Stomach (tissue), 9 donors: ENCODE measurements around the gene CD84. TPM values are rescaled to one million over a fixed set of nuclear protein-coding genes. Genes with fewer than 3 reads are reported as not detected.
"Not testable (repeated sequence)": the region's sequence is repeated elsewhere in the genome, so short reads cannot be mapped to it uniquely, and the experiment has no call there.

ENCODE experiments used
- DNase-seq, 2 donors: peaks; one replicate each; pipeline versions ENCODE4 v3.0.0 to v3.0.0-alpha.2; 2013 to 2019
- H3K27ac ChIP-seq, 5 donors: fragments of 200-600 bp in 4 of 5; sonication (generic) in 4 of 5; one replicate each; pipeline ENCODE4 v1.5.1; 2013 to 2019; ENCODE audit warnings: mild to moderate bottlenecking in 1 of 5, moderate library complexity in 1 of 5
- H3K27me3 ChIP-seq, 3 donors: fragments of 200-600 bp; sonication (generic); one replicate each; pipeline ENCODE4 v1.5.1; 2017 to 2019; ENCODE audit warnings: mixed run types in 1 of 3
- H3K36me3 ChIP-seq, 4 donors: fragments of 200-600 bp; sonication (generic); 1 replicate in 3 of 4; 2 replicates in 1 of 4; pipeline ENCODE4 v1.5.1; 2016 to 2019
- H3K4me1 ChIP-seq, 4 donors: fragments of 200-600 bp; sonication (generic); one replicate each; pipeline ENCODE4 v1.5.1; 2016 to 2019
- H3K4me3 ChIP-seq, 4 donors: fragments of 200-600 bp; sonication (generic) in 3 of 4; one replicate each; pipeline ENCODE4 v1.5.1; 2016 to 2019; ENCODE audit warnings: mild to moderate bottlenecking in 1 of 4
- H3K9me3 ChIP-seq, 4 donors: fragments of 200-600 bp; sonication (generic); one replicate each; pipeline ENCODE4 v1.5.1; 2016 to 2019
- CTCF ChIP-seq, 7 experiments: fragments of 450-650 bp in 4 of 7; fragments of 200-600 bp in 3 of 7; sonication (generic) in 3 of 7; IDR thresholded peaks; one replicate each; pipeline ENCODE4 v1.5.1; 2016 to 2019; ENCODE audit warnings: antibody characterized with exemption in 7 of 7, control low read depth in 2 of 7, mild to moderate bottlenecking in 1 of 7
- EP300 ChIP-seq: sonication (generic); formaldehyde crosslinking; IDR thresholded peaks from one replicate; pipeline ENCODE4 v1.6.1; 2017; ENCODE audit warnings: antibody characterized with exemption
- POLR2A ChIP-seq, 4 donors: fragments of 450-650 bp; IDR thresholded peaks; one replicate each; pipeline ENCODE4 v1.6.1; 2016; ENCODE audit warnings: antibody characterized with exemption in 4 of 4, control low read depth in 2 of 4, mild to moderate bottlenecking in 1 of 4, moderate library complexity in 1 of 4
- POLR2AphosphoS5 ChIP-seq, 3 donors: sonication (generic); formaldehyde crosslinking; IDR thresholded peaks; one replicate each; pipeline ENCODE4 v1.6.1; 2016; ENCODE audit warnings: antibody characterized with exemption in 3 of 3
- WGBS, 5 donors: extraction: QIAGEN DNeasy Blood & Tissue Kit in 3 of 5; methylation state at CpG; one replicate each; pipeline versions ENCODE4 v1.1.5 to v1.1.7; 2013 to 2018; 5-methylcytosine and 5-hydroxymethylcytosine counted together
- intact Hi-C: fragments of 100-400 bp; cut with DNase I; formaldehyde crosslinking; loops from one replicate; pipeline ENCODE4 v1.15.1; 2023; ENCODE audit warnings: low total_unique reads
- polyA plus RNA-seq, 3 donors: library from polyadenylated mRNA; stranded (reverse); fragments of 200-250 nt; gene quantifications; one replicate each; pipeline ENCODE4 v1.2.3, GENCODE V29; 2013
- total RNA-seq, 5 donors: library from RNA; depleted of rRNA; stranded (reverse); fragments of >200 nt; gene quantifications; one replicate each; pipeline versions ENCODE4 v1.1.0 to v1.2.3, GENCODE V29; 2014 to 2016
- donor health status: healthy with polysubstance abuse.
- donor health status: Bipolar disorder and iron deficiency.
- donor health status: healthy.

Gene CD84
- total and polyA plus RNA-seq, 8 donors = 0.23 to 7.6 (median 1.7) TPM

GRCh38 chr1:160590488-160590887 lies 11.2 kb upstream of the CD84 start:
- DNase-seq = no peak
- no peaks in the 10 kb centered on the region for H3K4me1 ChIP-seq
- 77 to 90% (median 84%) methylated on average over 1 of the region's 1 CpG for WGBS, 5 donors
- TF ChIP-seq POLR2A (IDR thresholded peaks at IDR 0.05) (no peak), POLR2AphosphoS5 (IDR thresholded peaks at IDR 0.05) (no peak), EP300 (no peak), CTCF (IDR thresholded peaks at IDR 0.05) (no peak)
- no peaks in the 10 kb centered on the region for H3K36me3 ChIP-seq
- peaks cover 0 to 3% (median 1%) of the 10 kb centered on the region in 4 donors for H3K9me3 ChIP-seq
- no peaks in the 10 kb centered on the region for H3K27me3 ChIP-seq
- intact Hi-C loops = no loop called here
- H3K4me3 ChIP-seq = no peak overlapping the region
- no peak overlapping the region for H3K27ac ChIP-seq

- TF ChIP-seq POLR2A (IDR thresholded peaks at IDR 0.05) (no peak), POLR2AphosphoS5 (IDR thresholded peaks at IDR 0.05) (no peak), CTCF (IDR thresholded peaks at IDR 0.05) (no peak), EP300 (no peak)
- 74 to 79% (median 76%) methylated on average over 6 of the region's 6 CpGs for WGBS, 5 donors
- Histone ChIP-seq H3K36me3 (no peaks in the 10 kb centered on the region), H3K4me3 (no peak overlapping the region), H3K9me3 (peaks cover 0 to 3% (median under 1%) of the 10 kb centered on the region in 4 donors), H3K27ac (no peak overlapping the region), H3K4me1 (no peaks in the 10 kb centered on the region), H3K27me3 (no peaks in the 10 kb centered on the region)
- intact Hi-C loops = no loop called here
- DNase-seq = no peak
Measured at GRCh38 chr1:160588468-160588867, 9.2 kb upstream of the CD84 start.

- Histone ChIP-seq H3K4me3 (no peak overlapping the region), H3K9me3 (no peaks in the 10 kb centered on the region), H3K4me1 (no peaks in the 10 kb centered on the region), H3K27me3 (no peaks in the 10 kb centered on the region), H3K27ac (no peak overlapping the region), H3K36me3 (no peaks in the 10 kb centered on the region)
- WGBS, 5 donors = 72 to 85% (median 82%) methylated on average over 1 of the region's 1 CpG
- no peak for DNase-seq
- intact Hi-C loops = no loop called here
- TF ChIP-seq POLR2AphosphoS5 (IDR thresholded peaks at IDR 0.05) (no peak), EP300 (no peak), POLR2A (IDR thresholded peaks at IDR 0.05) (no peak), CTCF (IDR thresholded peaks at IDR 0.05) (no peak)
Measured at GRCh38 chr1:160584784-160585183, 5.5 kb upstream of the CD84 start.

GRCh38 chr1:160582976-160583375 lies 3.7 kb upstream of the CD84 start:
- H3K9me3 ChIP-seq, H3K36me3 ChIP-seq, DNase-seq, intact Hi-C loops, H3K27ac ChIP-seq, H3K4me1 ChIP-seq, H3K27me3 ChIP-seq, H3K4me3 ChIP-seq: not testable (repeated sequence)
- WGBS, 5 donors = 92 to 98% (median 94%) methylated on average over 2 of the region's 2 CpGs

- Histone ChIP-seq H3K36me3 (no peaks in the 10 kb centered on the region), H3K9me3 (no peaks in the 10 kb centered on the region), H3K27me3 (no peaks in the 10 kb centered on the region), H3K4me3 (no peak overlapping the region), H3K27ac (no peak overlapping the region), H3K4me1 (no peaks in the 10 kb centered on the region)
- peak in 1 of 2 donors; percentile 6 for DNase-seq
- 52 to 62% (median 54%) methylated on average over 2 of the region's 2 CpGs for WGBS, 5 donors
- intact Hi-C loops = no loop called here
- TF ChIP-seq POLR2AphosphoS5 (IDR thresholded peaks at IDR 0.05) (no peak), EP300 (no peak), CTCF (IDR thresholded peaks at IDR 0.05) (no peak), POLR2A (IDR thresholded peaks at IDR 0.05) (no peak)
Measured at GRCh38 chr1:160581961-160582360, 2.7 kb upstream of the CD84 start.
